Measurements from ENCODE around the gene FANCB. TPM values are rescaled to one million over a fixed set of nuclear protein-coding genes. Genes with fewer than 3 reads are reported as not detected.

The FANCB gene
- total and polyA plus RNA-seq, 4 donors: 1.1 to 12.8 (median 3.2) TPM

GRCh38 chrX:14817571-14817970 lies 55.3 kb downstream of the FANCB start:
- H3K4me1 ChIP-seq (ENCODE audit: control insufficient read depth, insufficient read depth, low read length): no peaks in the 10 kb centered on the region
- DNase-seq (ENCODE audit: low read depth in 4 of 6, low spot score in 6 of 6): no peak
- H3K27me3 ChIP-seq (ENCODE audit: control insufficient read depth, insufficient read depth, low read length): no peaks in the 10 kb centered on the region
- no peak overlapping the region for H3K4me3 ChIP-seq (ENCODE audit: low read depth, low read length)
- no peaks in the 10 kb centered on the region for H3K9me3 ChIP-seq (ENCODE audit: control insufficient read depth, insufficient read depth, low read length)
- no CpG with 5 or more reads among the region's 2 CpGs for WGBS (ENCODE audit: insufficient coverage)
- H3K27ac ChIP-seq (ENCODE audit: low read depth, low read length): no peak overlapping the region
- no peaks in the 10 kb centered on the region for H3K36me3 ChIP-seq (ENCODE audit: control insufficient read depth, insufficient read depth, low read length)

- Histone ChIP-seq H3K9me3 (ENCODE audit: control insufficient read depth, insufficient read depth, low read length) (no peaks in the 10 kb centered on the region), H3K36me3 (ENCODE audit: control insufficient read depth, insufficient read depth, low read length) (no peaks in the 10 kb centered on the region), H3K27me3 (ENCODE audit: control insufficient read depth, insufficient read depth, low read length) (no peaks in the 10 kb centered on the region), H3K4me3 (ENCODE audit: low read depth, low read length) (no peak overlapping the region), H3K4me1 (ENCODE audit: control insufficient read depth, insufficient read depth, low read length) (no peaks in the 10 kb centered on the region), H3K27ac (ENCODE audit: low read depth, low read length) (no peak overlapping the region)
- no CpG with 5 or more reads among the region's 1 CpG for WGBS (ENCODE audit: insufficient coverage)
- no peak for DNase-seq (ENCODE audit: low read depth in 4 of 6, low spot score in 6 of 6)
Measured at GRCh38 chrX:14802943-14803710, 69.7 kb downstream of the FANCB start.

GRCh38 chrX:14801136-14801535 lies 71.7 kb downstream of the FANCB start:
- Histone ChIP-seq H3K9me3 (ENCODE audit: control insufficient read depth, insufficient read depth, low read length) (no peaks in the 10 kb centered on the region), H3K4me3 (ENCODE audit: low read depth, low read length) (no peak overlapping the region), H3K27me3 (ENCODE audit: control insufficient read depth, insufficient read depth, low read length) (no peaks in the 10 kb centered on the region), H3K36me3 (ENCODE audit: control insufficient read depth, insufficient read depth, low read length) (no peaks in the 10 kb centered on the region), H3K27ac (ENCODE audit: low read depth, low read length) (no peak overlapping the region), H3K4me1 (ENCODE audit: control insufficient read depth, insufficient read depth, low read length) (no peaks in the 10 kb centered on the region)
- DNase-seq (ENCODE audit: low read depth in 4 of 6, low spot score in 6 of 6): no peak
- WGBS (ENCODE audit: insufficient coverage): 50% methylated on average over 1 of the region's 2 CpGs

GRCh38 chrX:14798805-14799397 lies 74.0 kb downstream of the FANCB start:
- Histone ChIP-seq H3K9me3 (ENCODE audit: control insufficient read depth, insufficient read depth, low read length) (no peaks in the 10 kb centered on the region), H3K4me3 (ENCODE audit: low read depth, low read length) (no peak overlapping the region), H3K36me3 (ENCODE audit: control insufficient read depth, insufficient read depth, low read length) (no peaks in the 10 kb centered on the region), H3K27me3 (ENCODE audit: control insufficient read depth, insufficient read depth, low read length) (no peaks in the 10 kb centered on the region), H3K4me1 (ENCODE audit: control insufficient read depth, insufficient read depth, low read length) (no peaks in the 10 kb centered on the region), H3K27ac (ENCODE audit: low read depth, low read length) (no peak overlapping the region)
- DNase-seq (ENCODE audit: low read depth in 4 of 6, low spot score in 6 of 6): no peak
- WGBS (ENCODE audit: insufficient coverage): 66% methylated on average over 2 of the region's 3 CpGs

Other genes with a start within 250 kb of the FANCB start
- 10 to 100 TPM; 15.8 to 25.0 TPM for gene MOSPD2, start 352 bp upstream of the FANCB start, total RNA-seq
- gene MOSPD2, start 352 bp upstream of the FANCB start, polyA plus RNA-seq (ENCODE audit: insufficient read length in 2 of 2): 10 to 100 TPM; 12.5 to 13.8 TPM

Data from spinal cord (tissue), 10 donors.